Uterus (tissue), 2 donors: ENCODE data around the gene NT5C3B.
A peak's percentile ranks its signal among the peaks of the same experiment; 100 is the strongest.

Source experiments
- CTCF ChIP-seq, 4 experiments: fragments of 200-600 bp in 2 of 4; fragments of 450-650 bp in 2 of 4; sonication (generic) in 2 of 4; IDR thresholded peaks; one replicate each; pipeline ENCODE4 v1.5.1; 2016 to 2019; ENCODE audit warnings: antibody characterized with exemption in 4 of 4, mild to moderate bottlenecking in 2 of 4, moderate library complexity in 1 of 4
- POLR2A ChIP-seq, 2 donors: fragments of 450-650 bp; IDR thresholded peaks; one replicate each; pipeline ENCODE4 v1.6.1; 2016; ENCODE audit warnings: antibody characterized with exemption in 2 of 2, mild to moderate bottlenecking in 1 of 2, moderate library complexity in 1 of 2

GRCh38 chr17:41885733-41886132 lies 49.7 kb upstream of the NT5C3B start:
- TF ChIP-seq CTCF (IDR thresholded peaks at IDR 0.05) (peak in 1 of 4 experiments; percentile 16), POLR2A (IDR thresholded peaks at IDR 0.05) (no peak)
